Fibroblast of lung (primary cell): ENCODE data around the gene S100A12.

Experiments used
- CTCF ChIP-seq, 2 donors: IDR thresholded peaks in 1 of 2; conservative IDR thresholded peaks in 1 of 2; 1 replicate in 1 of 2; 2 replicates in 1 of 2; pipeline ENCODE4 v1.5.1; 2011 to 2012; ENCODE audit warnings: low read length in 2 of 2, control low read depth in 1 of 2, inconsistent platforms in 1 of 2, low read depth in 1 of 2, mild to moderate bottlenecking in 1 of 2
- EZH2 ChIP-seq: IDR thresholded peaks from 2 replicates; pipeline ENCODE4 v1.5.1; 2012; ENCODE audit warnings: low read length, control low read depth, mild to moderate bottlenecking; ENCODE audit errors: missing control alignments

GRCh38 chr1:153370146-153370545 lies 5.3 kb downstream of the S100A12 start:
- TF ChIP-seq CTCF (conservative IDR thresholded peaks at IDR 0.05 in 1 of 2, IDR thresholded peaks at IDR 0.05 in 1 of 2; ENCODE audit: low read depth in 1 of 2, low read length in 2 of 2) (no peak), EZH2 (no peak)
